Measurements from ENCODE around the gene INSL3.

INSL3 gene

DNA sequence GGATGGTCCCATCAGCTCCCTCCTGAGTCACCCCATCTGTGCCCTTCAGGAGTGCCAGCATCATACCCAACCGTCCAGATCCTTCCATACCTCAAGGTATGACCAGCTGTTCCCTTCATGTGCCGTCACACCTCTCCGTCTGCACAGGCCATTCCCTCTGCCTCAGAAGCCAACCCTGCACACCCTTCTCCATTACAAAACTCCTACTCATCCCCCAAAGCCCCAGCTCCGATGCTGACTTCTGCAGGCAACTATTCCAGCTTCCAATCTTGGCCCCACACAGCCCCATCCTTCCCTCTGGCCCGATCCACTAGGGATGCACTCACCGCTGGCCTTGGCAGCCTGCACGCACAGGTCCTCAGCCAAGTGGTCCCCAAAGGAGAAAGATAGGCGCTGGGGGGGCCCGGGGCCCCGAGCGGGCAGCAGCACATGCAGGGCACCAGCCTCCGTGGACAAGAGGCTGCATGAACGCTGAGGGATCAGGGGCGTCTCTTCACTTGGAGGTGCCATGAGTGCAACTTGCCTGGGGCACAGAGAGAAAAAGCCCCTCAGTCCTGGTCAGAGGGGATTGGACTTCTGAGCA, 22.7 kb upstream of the INSL3 start:
- no peak for DNase-seq

DNA sequence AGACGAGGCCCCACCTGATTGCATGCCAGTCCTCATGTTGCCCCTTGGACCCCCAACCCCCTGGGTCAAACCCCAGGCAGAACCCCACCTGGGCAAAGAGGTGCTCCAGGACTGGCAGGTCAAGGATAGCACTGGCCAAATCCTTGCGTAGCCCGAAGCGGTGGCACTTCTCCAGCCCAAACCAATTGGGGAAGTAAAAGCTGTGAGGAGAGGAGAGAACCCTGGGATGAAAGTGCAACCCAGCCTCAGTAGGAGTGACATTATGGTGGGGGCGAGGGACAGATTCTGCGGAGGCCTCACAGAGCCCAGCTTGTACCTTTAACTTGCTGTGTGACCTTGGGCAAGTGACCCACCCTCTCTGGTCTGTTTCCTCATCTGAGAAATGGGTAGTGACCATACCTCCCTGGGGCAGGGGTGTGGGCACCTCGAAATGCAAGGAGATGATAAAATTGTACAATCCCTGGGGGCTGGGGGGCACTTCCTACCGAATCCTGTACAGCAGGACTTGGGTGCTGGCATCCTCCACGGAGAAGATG, 22.0 kb upstream of the INSL3 start:
- no peak for DNase-seq

DNA sequence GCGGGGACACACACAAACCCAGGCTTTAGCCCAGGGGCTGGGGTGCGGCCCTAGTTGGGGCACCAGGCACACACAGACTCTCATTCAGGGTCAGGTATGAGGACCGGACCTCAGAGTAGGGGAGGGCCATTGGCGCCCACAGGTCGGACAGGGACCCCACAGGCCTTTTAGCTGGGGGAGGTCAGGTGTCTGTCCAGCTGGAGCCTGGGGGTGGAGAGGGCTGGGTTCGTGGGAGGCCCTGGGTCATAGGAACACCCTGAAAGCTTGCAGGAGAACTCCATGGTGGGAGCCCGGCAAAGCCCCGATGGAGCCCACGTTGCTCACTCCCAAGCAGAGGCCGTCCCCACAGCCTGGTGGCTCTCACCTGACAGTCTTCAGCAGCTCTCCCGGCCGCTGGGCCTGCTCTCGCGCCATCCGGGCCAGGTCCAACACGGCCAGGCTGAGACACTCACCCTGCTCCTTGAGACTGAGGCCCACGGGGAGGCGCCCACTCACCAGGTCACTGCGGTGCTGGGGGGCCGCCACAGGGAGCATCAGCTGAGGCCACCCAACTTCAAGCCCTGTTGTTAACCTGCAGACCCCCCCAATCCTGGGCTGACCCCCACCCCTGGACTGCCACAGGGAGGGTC, 21.5 kb upstream of the INSL3 start:
- no peak for DNase-seq

DNA sequence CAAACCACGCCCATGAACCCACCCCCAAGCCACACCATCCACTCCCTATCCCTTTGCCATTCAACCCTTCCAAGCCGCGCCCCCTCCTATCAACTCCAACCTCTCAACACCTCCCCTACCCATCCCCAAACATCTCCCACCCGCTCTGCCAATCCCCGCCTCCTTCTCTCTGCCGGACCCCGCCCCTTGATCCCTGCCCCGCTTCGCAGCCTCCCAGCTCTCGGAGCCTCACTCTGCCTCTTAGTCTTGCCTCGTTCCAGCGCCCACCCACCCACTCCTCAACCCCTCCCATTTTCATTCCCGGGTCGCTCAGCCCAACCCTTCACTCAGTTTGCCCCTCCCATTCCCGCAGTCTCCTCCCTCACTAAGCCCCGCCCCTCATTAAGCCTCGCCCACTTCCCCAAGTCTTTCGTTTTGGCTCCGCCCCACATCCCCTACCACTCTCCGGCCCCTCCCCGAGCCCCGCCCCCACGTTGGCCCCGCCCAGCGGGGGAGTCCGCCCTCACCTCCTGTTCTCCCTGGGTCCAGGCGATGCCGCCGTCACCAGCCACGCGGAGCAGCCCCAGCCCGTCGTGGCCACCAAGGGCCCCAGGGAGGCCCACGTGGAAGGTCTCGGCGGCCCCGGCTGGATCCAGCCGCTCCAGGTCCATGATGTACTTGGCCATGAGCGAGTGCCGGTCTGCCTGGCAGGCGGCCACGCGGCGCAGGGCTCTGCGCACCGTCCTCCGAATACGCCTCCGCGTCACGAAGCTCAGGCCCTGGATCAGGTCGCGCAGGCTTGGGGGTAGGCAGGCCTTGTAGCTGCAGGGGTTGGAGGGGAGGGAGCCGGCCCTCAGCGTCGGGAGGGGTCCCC, 20.7 kb upstream of the INSL3 start:
- peak; percentile 60 to 65 for DNase-seq

DNA sequence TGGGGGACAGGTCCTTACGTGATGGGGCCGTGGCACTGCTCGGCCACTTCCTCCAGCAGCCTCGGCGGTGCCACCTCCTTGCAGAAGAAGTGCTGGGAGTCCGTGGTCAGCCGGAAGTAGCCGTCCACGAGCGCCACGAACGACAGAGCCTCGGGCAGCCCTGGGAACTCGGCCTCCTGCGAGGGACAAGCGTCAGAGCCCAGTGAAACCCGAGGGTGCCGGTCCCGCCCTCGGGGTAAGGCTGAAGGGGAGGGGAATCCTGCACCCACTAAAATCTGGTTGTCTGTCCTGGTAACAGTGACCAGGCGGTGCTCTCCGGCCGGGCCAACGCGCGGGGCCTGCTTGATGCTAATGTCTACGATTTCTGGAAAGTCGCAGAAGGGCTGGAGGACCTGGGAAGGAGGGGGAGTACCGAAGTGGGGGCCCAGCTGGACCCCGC, 20.1 kb upstream of the INSL3 start:
- no peak for DNase-seq

DNA sequence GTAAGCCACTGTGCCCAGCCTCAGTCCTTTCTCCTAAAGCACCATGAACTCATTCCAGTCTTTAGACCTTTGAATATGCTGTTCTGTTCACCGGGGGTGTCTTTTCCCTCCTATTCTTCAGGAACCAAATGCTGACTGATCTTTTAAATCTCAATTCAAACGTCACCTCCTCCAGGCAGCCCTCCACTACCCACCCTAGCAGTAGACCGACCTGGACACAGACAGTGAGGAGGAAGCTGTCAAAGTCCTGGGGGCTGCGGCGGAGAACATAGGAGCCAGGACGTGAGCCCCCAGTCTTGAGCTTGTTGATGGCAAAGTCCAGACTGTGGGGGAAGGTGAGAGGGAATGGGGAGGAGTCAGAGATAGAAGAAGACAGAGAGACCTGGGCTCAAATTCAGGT, 18.7 kb upstream of the INSL3 start:
- DNase-seq: no peak

DNA sequence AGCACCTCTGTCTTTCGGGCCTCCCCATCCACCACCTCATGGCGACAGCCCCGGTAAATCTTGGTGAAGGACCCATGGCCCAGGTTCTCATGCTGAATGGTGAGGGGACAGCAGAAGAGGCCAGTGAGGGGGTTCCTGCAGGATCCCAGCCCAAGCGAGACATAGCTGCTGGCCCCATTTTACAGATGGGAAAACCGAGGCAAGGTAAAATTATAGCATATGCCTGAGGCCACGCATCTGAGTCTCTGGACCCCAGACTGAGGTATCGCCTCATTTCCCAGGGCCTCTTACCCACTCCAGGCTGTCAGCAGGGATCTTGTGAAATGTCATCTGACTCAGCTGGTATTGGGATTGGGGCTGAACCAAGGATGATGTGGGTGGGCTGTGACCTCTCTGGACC, 16.7 kb upstream of the INSL3 start:
- DNase-seq: no peak

DNA sequence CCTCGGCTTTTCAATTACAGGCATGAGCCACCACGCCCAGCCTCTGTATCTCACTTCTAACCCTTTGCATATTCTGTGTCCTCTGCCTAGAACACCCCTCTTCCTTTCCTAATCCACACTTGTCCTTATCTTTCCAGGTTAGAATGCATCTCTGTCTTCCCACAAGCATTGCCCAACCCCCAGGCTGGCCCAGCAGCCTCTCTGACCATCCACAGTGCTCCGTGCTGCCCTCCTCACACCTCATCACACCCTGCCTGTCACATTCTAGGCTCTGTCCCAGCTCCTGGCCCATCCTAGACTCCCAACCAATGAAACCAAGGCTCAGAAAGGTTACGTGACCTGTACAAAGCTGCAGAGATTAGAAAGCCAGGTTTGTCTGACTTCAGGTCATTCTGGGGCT, 15.2 kb upstream of the INSL3 start:
- no peak for DNase-seq

DNA sequence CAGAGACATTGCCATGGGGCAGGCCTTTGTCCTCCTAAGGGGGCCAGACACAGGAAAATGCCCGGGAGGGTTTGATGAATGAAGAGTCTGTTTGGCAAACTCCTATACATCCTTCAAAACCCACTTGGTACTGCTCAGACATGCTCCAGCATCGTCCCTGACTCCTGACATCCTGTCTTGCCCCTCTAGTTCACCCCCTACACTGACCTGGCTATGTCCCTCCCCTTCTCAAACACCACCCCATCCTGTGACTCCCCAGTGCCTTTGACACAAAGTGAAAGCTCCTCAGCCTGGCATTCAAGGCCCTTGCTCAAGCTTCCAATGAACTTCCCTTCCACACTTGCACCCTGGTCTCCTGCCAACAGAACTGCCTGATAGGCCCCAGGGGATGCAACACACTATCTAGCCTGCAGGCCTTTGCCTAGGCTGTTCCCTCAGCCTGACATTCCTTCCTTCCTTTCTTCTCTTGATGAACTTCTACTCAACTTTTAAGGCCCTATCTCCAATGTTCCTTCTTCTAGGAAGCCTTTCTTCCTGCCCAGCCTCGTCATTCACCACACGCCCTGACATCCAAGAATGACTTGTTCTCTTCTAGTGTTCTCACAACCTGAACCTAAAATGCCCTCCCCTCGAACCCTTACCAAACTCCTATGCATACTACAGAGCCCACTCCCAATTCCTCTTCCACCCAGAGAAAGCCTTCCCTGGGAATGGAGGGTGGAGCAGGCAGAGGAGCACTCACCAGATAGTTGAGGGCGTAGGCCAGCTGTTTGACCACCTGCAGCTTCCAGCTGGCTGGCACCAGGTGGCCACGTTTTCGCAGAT, 14.1 kb upstream of the INSL3 start:
- DNase-seq: no peak

DNA sequence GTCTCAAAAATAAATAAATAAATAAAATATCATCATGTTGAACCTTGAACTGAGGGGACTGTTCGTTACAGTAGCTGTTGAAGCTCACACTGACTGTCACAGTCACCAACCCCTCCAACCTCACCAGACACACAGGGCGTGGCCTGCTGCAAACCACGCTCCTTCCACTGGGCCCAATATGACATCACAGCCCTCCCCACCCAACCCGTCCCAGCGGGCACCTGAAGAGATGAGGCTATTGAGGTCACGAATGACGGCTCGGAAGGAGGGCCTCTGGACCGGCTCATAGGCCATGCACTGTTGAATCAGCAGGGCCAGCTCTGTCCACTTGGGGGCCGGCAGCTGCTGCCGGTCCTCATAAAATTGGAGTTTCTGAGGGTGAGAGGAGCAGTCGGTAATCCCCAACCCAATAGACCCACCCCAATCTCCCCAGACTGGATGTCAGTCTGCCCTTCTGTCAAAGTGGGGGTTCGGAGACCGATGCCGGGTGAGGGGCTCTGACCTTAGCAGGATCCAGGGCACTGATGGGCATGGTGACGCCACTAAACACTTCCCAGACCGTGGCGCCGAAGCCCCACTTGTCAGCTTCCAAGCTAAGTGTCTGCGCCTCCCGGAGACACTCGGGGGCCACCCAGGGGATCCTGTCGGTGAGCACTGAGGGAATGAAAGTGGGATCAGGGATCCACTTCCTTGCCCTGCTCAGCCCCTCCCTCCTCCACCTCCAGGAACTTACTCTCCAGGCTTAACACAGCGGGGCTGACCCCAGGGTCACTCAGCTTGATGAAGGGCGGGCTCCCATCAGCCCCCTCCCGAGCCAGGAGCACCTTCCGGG, 13.2 kb upstream of the INSL3 start:
- no peak for DNase-seq

DNA sequence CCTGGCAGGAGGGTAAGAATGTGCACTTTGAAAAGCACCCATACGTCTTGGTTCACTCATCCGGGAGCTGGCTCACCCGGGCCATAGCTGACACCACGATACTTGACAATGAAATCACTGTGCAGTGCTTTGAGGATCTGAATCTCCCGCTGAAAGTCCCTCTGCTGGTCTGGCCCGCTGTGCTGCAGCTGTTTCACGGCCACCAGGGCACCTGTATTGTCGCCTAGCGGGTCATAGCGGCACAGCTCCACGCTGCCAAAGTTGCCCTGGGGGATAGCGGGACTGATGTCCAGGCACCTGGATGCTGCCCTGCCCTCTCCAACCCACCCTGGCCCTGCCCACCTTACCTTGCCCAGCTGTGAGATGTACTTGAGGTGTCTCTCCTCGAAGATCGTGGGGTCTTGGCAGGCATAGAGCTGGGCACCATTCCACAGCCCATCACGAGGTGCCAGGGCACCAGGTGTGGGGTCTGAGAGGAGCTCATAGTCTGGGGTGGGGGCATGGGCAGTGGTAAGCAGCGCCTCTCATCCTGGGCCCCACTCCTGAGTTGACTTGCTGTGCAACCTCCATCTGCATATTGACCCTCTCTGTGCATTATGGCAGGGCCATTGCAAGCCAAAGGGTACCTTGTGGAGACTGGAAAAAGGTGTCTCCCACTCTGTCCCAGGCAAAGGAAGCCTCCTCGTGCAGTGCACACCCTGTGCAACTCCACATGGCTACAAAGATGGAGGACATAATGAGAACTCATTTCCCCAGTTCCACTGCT, 11.3 kb upstream of the INSL3 start:
- no peak for DNase-seq

DNA sequence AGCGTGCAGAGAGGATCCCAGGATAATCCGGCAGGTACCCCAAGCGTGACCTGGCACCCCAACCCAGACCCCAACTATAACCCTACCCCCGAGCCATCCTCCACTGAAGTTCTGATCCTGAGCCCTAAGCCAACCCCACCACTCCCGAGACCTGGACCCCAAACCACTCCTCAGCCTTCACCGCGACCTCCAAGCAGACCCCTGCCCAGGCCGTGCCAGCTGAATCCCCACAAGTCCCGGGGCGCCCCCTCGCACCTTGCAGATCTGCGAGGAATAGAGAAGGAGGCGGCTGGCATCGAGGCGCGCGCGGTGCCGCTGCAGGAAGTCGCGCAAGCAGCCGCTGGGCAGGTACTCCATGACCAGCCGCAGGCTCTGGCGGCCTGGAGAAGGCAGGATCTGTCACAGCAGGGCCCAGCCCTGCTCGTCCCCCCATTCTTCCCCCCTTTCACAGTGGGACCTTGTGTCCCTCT, 10.1 kb upstream of the INSL3 start:
- DNase-seq: no peak

DNA sequence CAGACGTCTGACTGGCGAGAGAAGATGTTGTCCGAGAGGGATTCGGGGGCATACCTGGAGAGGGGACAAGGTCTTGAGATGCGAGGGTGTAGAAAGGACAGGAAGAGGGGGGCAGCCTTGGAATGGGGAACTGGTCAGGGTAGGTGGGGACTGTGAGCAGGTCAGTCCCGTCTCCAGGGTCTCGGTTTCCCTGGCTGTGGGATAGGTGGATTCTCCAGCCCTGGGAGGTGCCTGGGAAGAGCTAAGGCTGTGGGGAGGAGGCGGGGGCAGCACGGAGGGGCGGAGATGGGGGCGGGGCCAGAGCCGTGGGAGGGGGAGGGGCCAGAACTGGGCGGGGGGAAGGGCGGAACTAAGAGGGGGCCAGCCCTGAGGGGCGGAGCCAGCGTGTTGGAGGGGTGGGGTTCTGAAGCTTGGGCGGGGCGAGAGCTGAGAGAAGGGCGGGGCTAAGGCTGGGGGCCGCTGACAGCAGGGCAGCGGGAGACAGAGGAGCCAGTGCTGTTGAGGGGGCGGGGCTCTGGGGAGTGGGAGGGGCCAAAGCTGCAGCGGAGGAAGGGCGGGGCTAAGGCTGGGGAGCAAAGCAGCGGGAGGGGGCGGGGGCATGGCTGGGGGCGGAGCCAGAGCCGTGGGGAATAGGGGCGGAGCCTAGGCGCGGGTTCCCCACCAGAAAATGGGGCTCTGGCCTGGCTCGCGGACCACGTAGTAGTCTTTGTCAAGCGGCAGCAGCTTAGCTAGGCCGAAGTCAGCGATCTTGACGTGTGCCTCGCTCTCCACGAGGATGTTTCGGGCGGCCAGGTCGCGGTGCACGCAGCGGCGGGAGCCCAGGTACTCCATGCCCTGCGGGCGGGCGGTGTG, 9.5 kb upstream of the INSL3 start:
- peak in 1 of 2 donors; percentile 34 for DNase-seq

DNA sequence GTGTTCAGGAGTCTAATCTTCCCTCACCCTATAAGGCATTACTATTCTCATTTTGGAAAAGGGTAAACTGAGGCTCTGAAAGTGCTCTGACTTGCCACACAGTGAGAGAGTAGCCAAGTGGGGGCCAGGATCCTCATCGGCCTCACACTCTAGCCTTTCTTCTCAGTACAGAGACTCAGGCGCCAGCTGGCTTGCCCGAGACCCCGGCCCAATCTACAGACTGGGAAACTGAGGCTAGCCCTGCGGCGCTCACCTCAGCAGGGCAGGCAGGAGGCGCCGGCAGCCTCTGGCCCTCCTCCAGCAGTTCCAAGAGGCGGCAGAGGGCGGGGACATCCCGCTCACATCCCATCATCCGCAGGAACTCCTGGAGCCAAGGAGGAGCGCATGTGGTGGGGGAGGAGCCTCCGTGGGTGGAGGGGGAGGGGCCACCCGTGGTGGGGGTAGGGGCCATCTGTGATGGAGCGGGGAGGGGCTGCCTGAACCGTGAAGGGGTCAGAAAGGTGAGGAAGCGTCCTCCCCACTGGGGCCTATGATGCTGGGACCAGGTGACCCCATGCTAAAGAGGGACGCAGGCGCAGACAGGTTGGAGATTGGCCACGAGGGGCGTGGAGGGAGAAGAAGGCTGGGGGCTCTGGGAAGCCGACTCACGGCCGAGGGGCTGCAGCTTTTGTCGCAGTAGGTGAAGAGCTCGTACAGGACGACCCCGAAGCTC, 8.7 kb upstream of the INSL3 start:
- no peak for DNase-seq

DNA sequence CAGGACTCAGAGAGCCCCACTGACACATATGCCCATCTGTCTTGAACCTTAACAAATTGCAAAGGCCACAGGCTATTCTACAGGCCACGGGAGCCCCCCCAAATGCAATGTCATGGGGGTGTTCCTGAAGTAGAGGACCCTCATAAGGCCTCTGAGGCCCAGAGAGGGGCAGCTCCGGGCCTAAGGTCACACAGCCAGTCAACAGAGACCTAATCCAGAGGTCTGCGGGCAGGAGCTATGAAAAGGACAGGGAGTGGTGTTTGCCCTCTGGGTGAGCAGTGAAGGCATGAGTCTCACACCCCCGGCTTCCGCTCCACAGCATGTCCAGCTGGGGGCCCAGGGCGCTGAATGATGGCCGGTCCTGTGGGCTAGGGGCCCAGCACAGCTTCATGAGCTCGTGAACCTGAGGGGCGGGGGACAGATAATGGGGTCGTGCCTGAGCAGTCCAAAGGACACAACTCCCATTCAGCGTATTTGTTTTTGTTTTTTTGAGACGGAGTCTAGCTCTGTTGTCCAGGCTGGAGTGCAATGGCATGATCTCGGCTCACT, 5.3 kb upstream of the INSL3 start:
- no peak for DNase-seq

DNA sequence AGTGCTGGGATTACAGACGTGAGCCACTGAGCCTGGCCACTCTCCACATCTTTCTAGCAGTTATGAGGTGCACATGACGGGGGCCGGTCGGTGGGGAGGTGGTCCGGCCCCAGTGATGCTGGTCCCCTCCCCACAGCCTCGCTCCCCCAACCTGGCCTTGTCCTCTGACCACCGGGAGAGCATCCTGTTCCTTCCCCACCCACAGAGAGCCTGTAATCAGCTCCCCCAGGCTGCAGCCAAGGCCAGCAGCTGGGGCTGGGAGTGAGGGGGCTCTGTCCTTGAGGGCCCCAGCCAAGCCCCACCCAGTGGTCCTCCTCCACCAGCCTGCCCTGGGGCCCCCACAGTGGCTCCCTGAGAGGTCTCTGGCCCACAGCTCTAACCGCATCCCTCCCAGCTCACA, 3.0 kb upstream of the INSL3 start:
- no peak for DNase-seq

DNA sequence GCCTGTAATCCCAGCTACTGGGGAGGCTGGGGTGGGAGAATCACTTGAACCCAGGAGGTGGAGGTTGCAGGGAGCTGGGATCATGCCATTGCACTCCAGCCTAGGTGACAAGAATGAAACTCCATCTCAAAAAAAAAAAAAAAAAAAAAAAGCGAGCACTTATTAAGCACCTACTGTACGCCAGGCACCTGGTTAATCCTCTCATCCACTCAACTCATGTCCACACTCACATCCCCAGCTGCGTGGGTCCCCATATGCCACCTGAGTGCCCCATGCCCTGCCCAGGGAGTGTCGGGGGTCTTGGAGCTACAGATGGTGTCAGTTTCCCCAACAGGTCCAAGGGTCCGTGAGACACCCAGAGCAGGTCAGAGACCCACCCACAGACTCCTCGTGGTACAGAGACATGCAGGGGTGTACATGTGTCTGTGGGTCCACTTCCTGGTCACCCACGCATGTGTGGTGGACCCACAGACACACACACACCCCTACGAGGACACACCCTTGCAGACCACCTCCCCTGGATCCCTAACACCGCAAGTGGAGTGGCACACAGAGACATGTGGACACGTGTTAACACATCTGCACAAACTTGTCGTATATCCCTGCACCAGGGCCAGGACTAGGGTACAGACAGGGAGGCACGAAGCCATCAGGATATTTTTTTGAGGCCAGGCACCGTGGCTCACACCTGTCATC, 3.5 kb downstream of the INSL3 start:
- DNase-seq: no peak

DNA sequence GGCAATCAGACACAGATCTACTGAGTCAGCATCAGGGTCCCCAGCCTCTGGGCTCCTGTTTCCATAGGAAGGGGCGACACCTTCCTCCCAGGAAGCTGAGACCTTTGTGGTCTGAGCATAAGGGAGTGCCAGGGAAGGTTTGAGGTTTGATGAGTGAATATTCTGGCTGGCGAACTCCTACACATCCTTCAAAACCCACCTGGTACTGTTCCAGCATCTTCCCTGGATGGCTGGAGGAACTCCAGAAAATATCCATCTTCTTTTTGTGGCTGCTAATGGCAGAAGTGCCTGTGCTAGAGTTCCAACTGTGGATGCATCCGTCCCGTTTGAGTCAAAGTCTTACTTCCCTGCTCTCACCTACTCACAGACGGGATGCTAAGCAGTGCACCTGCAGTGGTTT, 9.2 kb downstream of the INSL3 start:
- no peak for DNase-seq

DNA sequence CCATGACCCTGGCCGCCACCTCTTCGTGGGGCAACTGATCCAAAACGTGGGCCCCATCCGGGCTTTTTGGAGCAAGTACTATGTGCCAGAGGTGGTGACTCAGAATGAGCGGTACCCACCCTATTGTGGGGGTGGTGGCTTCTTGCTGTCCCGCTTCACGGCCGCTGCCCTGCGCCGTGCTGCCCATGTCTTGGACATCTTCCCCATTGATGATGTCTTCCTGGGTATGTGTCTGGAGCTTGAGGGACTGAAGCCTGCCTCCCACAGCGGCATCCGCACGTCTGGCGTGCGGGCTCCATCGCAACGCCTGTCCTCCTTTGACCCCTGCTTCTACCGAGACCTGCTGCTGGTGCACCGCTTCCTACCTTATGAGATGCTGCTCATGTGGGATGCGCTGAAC, 9.6 kb downstream of the INSL3 start:
- DNase-seq: no peak
